ENCODE data around the gene RNF111.

RNF111 gene

DNA sequence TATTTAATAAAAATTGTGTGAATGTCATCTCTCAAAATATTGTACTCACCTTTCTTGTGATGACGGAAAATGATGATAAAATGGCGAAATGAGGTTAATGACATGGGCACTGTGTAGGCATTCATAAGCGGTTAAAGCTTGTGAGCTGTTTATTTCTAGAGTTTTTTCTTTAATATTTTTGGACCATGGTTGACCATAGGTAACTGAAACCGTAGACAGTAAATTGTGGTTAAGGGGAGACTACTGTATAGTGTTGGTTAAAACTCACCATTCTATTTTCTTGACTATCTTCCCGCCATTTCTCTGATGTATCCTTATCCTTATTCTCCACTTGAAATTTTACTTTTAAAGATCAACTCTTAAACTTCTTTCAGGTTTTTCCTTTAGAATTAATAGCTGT lies 14.5 kb downstream of the RNF111 start:
- DNase-seq: no peak

DNA sequence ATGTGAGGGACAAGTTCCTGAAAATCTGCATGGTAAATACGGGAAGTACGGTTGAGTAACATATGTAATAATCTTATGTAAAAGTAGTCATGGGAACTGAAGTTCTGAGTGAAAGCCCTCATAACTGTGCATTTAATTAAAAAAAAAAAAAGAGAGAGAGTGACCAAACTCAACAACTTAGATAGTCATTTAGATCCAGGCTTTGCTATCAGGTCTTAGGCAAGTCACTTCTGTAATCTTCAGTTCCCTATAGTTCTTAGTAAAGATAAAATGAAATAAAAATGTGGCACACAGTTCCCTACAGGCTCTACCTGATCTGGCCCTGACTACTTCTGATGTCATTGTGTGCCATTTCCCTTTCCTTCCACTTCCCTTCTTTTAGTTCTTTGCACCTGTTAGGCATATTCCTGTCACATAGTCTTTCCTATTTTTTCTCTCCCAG lies 15.0 kb downstream of the RNF111 start:
- DNase-seq: no peak

DNA sequence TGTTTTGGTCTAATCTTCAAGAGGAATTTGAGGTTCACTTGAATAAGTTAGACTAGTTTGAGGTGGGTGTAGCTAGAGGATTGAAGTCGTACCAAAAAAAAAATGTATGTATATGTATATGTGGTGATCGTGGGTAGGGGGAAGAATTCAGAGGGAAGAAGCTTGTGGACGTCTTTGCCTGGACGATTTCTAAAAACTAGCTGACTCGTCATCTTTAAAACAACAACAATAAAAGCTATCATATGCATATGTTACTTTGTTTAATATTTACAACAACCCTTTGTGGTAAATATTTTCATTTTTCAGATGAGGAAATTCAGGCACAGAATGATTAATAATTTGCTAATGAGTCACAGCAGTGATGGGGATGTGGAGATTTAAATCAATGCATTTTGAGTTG lies 18.1 kb downstream of the RNF111 start:
- DNase-seq: no peak

DNA sequence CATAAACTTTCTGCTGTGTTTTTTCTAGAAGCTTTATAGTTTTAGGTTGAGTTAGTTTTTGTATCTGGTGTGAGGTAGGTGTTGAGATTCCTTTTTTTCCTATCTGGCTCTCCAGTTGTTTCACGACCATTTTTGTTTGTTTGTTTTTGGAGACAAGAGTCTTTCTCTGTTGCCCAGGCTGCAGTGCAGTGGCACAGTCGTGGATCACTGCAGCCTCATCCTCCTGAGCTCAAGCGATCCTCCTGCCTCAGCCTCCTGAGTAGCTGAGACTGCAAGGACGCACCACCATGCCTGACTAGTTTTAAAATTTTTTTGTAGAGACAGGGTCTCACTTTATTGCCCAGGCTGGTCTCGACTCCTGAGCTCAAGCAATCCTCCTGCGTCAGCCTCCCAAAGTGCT lies 20.6 kb downstream of the RNF111 start:
- DNase-seq: no peak

DNA sequence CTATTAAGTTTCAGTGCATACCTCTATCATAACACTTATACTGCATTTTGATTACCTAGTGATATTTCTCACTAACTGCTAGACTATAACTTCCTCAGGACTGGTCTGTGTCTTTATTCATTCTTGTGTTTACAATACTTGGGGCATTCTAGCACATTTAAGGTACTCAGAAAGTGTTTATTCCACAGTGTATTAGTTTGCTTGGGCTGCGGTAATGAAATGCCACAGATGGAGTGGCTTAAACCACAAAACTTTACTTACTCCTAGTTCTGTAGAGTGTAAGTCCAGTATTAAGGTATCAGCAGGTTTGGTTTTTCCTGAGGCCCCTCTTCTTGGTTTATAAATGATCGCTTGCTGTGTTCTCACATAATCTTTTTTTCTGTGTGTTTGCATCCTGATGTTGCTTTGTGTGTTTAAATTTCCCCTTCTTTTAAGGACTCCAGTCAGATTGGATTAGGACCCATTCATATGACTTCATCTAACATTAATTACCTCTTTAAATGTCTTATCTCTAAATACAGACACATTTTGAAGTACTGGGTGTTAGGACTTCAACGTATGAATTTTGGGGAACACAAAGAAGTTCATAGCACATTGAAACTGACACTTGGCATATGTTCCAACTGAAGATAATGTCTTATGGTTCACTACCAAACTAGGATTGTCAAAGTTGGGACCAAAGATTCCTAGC lies 23.9 kb downstream of the RNF111 start:
- DNase-seq: no peak

DNA sequence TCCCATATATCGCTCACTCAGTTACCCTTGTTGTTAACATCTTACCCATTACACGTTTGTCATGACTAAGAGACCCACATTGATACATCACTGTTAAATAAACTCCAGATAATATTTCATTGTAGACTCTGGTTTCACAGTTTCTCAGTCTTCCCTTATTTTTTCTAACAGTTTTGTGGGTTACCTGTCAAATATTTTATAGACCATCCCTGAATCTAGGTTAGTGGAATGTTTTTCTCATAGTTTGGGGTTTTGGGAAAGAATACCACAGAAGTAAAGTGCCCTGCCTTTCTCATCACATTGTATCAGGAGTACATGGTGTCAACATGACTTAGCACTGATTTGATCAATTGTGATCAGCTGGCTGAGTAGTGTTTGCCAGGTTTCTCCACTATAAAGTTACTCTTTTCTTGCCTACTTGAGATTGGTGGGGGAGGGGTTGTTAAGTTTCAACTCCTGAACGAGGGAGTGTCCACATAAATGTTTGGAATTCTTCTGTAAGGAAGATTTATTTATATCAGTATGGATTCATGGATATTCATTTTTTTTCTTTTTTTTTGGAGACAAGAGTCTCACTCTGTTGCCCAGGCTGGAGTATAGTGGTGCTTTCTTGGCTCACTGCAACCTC lies 25.9 kb downstream of the RNF111 start:
- DNase-seq: no peak

DNA sequence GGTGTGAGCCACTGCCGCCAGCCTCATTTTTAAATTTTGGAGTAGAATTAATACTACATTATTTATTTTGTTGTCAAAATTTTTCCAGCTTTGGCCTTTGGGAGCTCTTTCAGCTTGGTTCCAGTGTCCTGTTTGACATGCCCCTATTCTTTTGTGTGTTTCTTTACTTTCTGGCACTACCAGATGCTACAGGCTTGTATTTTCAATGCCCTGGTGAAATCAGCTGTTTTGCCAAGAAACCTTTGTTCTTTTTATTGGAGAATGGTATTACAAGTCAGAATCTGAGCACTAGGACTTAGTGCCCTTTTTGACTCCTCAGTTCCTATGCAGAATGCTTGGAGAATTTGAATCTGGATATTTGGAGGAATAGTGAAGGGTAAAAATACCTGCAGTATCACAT lies 26.6 kb downstream of the RNF111 start:
- DNase-seq: no peak

DNA sequence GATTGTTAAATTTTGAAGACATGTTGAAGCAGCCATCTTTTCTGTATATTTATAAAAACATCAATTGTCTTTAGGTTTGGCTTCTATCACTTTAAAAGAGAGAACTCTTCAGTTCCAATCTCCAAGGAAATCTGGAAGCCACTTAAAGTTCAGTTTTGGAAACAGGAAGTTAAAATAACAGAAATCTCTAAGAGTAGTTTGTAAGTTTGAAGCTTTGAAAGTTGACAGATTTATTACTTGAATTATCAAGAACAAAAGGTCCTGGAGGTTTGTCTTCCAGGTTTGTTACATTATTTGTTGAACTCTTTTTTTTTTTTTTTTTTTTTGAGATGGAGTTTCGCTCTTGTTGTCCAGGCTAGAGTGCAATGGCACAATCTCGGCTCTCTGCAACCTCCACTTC lies 30.0 kb downstream of the RNF111 start:
- no peak for DNase-seq

DNA sequence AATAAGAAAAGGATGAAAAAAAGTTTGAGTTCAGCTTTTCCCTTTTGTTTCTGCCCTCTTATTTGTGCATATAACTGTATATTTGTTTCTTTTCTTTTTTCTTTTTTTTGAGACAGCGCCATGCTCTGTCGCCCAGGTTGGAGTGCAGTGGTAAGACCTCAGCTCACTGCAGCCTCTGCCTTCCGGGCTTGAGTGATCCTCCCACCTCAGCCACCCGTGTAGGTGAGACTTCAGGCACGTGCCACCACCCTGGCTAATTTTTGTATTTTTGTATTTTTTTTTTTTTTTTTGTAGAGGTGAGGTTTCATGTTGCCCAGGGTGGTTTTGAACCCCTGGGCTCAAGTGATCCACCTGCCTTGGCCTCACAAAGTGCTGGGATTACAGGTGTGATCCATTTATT lies 31.4 kb downstream of the RNF111 start:
- no peak for DNase-seq

DNA sequence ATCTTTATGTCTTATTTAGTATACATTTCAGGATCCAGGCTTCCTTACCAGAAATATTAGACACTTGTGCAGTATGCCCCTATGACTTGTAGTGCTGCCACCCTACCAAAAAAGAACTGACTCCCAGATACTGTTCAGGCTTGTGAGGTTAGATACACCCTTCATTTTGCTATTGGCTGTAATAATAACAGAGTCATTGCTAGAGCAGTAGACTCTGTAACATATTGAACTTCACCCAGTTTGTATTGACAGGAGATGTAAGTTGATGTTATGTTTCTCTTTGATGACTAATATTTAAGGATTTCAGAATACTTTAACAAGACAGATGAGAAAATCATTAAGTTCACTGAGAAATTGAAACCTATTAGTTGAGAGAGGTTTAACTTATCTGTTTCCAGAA lies 32.9 kb downstream of the RNF111 start:
- no peak for DNase-seq

DNA sequence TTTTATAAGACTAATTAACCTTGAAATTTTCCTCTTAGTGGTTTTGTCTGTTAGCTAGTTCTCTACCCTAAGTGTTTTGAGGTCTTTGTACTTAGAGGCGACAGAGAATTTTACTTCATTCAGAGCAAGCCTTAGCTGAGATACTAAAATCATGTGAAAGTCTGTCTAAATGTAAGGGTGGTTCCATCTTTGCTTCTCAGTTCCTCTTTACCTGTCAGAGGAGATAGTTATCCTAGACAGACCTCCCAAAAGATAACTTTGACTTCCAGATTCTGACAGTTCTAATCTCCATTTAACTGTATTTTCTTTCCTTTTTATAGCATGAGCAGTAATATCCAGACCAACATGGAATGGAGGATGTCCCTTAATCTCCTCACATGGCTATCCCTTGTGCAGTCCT lies 34.7 kb downstream of the RNF111 start:
- DNase-seq: no peak

DNA sequence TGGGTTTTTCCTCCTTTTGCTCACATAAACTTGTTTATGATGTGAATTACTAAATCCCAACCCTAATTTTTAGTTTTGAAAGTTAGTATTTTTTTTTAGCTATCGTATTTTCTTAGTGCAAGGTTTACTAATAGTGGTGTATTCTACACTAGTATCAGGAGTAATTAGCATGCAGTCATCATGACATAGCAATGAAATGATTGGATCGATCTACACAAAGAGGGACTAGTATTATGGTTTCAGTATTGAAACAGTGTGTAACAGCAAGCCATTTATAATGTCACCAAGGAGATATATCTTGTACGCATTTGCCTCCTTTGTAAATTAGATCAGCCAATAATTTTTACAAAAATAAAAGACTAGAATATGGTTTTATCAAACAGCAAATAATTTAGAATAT lies 38.7 kb downstream of the RNF111 start:
- no peak for DNase-seq

DNA sequence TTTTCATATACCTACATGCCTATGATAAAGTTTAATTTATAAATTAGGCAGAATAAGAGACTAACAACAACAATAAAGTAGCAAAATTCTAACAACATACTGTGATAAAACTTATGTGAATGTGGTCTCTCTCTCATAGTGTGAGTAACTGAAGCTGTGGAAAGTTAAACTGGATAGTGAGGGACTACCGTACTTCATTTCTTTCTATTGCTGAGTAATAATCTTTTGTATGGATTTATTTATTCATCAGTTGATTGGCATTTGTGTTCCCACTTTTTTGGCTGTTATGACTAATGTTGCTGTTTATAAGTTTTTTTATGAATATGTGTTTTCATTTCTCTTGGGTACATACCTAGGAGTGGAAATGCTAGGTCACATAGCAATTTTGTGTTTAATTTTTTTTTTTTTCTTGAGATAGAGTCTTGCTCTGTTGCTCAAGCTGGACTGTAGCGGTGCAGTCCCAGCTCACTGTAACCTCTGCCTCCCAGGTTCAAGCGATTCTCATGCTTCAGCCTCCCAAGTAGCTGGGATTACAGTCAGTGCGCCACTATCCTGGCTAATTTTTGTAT lies 41.0 kb downstream of the RNF111 start:
- no peak for DNase-seq

DNA sequence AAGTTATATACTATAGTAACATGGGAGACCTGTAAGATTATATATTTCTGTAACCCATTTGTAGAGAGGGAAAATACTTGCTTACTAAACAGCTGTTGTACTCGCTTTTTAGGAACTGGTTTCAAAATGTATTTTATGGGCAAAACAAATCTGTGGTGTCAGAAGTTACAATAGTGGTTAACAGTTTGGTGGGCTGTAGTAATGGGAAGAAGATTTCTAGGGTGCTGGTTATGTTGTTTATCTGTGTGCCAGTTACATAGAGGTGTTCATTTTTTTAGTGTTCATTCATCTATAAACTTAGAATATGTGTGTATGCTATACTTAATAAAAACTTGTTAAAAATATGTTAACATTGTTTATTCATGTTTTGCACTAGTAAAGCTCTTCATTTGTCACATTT lies 42.1 kb downstream of the RNF111 start:
- DNase-seq: no peak

DNA sequence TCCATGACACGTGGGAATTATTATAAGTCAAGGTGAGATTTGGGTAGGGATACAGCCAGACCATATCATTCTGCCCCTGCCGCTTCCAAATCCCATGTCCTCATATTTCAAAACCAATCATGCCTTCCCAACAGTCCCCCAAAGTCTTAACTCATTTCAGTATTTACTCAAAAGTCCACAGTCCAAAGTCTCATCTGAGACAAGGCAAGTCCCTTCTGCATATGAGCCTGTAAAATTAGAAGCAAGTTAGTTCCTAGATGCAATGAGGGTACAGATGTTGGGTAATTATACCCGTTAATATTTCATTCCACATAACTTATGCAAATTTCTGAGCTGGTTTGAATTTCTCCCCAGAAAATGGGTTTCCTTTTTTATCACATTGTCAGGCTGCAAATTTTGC lies 47.7 kb downstream of the RNF111 start:
- DNase-seq: no peak

DNA sequence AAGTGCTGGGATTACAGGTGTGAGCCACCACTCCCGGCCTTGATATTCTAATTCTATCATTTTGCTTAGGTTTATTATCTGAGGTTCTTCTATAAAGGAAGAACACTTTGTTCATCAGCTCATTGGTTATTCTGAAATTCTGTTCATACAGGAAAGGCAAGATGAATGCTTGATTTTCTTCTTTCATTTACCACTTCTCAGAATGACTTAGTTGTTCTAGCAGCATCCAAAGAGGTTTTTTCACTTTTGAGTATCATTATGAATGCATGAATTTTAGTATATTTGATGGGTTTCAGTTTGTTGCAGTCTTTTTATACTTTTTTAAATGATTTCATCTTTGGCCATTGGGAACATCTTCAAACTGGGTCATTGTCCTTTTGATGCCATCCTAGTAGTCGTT lies 51.8 kb downstream of the RNF111 start:
- no peak for DNase-seq

DNA sequence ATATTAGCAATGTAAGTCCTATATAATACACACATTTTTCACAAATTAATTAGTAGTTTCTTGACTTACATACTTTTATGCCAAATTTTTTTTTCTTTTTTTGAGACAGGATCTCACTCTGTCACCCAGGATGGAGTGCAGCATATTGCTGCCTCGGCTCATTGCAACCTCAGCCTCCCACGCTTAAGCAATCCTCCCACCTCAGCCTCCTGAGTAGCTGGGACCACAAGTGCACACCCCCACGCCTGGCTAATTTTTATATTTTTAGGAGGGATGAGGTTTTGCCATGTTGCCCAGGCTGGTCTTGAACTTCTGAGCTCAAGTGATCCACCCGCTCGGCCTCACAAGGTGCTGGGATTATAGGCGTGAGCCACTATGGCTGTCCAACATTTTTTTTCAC lies 54.6 kb downstream of the RNF111 start:
- DNase-seq: no peak

DNA sequence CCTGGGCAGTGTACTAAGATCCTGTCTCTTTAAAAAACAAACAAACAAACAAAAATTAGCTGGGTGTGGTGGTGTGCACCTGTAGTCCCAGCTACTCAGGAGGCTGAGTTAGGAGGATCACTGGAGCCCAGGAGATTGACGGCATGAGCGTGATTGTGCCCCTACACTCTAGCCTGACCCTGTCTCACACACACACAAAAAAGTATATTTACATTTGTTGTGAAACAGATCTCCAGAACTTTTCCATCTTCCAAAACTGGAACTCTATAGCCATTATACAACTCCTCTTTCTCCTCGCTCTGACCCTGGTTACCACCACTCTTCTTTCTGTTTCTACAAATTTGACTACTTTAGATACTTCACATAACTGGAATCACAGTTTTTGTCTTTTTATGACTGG lies 61.4 kb downstream of the RNF111 start:
- DNase-seq: no peak

DNA sequence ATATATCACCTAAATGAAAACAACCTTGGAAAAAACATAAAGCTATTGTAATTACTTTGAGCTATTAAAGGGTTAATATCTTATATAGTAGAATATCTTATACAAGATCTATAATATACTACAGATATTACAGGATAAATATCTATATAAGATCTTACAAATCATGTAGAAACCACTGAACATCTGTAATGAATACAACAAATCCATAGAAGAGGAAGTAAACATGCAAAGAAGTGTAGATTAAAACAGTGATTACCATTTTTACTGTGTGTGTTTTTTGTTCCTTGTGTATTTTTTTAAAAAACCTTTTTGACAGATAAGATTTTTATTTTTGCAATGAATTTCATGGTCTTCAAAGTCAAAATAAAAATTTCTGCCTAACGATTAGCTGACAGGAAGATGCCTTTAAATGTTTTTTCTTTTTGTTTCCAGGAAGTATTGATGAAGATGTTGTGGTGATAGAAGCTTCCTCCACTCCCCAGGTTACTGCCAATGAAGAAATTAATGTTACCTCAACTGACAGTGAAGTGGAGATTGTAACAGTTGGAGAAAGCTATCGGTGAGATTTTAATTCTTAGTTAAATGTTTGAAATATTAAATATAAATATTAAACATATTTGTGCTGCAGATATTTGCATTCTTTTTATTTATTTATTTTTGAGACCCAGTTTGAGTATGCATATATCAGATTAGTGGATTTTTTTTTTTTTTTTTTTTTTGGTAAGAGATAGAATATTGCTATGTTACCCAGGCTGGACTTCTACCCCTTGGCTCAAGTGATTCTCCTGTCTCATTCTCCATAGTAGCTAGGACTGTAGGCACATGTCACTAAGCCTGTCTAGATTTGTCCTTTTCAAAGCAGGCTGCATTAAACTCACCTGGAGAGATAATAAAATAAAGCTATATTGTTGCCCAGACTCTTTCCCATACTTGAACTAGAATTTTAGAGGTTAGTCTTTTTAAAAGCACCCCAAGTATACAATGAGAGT lies 64.7 kb downstream of the RNF111 start:
- no peak for DNase-seq

DNA sequence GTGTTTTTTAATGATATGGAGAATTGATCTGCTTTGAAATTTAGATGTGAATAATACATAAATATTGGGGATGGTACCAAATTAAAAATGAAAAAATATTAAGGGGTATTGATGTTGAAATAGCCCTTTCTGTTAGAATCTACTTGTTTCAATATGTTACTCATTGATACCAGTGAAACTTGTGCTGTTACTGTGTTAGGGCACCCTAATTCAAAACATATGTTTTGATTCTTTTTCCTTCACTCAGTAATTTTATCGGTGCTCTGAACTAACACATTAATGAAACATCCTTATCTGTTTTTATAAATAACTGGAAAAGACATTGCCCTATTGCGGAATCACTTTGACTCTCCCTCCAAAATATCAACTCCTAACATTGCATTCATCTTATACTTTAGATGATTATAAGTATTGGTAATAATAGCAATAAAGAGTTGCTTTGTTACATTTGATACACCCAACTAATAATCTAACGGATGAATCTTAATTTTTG lies 65.5 kb downstream of the RNF111 start:
- DNase-seq: no peak

DNA sequence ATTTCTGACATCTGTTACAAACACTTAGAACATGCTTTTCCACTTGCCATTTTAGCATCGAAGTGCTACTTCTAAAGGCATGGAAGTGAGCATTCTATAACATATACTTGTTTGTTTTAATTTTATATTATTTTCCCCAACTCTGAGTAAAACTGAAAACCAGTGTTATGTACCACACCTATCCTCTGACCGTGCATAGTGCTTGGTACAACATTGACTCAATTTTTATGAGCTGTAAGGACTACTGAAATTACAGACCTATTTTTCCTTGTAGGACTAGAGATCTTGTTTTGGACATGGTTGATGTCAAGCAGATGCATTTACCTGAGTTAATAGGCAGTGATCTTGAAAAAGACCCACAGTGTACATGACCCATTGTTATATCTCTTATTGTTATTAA lies 66.0 kb downstream of the RNF111 start:
- no peak for DNase-seq

DNA sequence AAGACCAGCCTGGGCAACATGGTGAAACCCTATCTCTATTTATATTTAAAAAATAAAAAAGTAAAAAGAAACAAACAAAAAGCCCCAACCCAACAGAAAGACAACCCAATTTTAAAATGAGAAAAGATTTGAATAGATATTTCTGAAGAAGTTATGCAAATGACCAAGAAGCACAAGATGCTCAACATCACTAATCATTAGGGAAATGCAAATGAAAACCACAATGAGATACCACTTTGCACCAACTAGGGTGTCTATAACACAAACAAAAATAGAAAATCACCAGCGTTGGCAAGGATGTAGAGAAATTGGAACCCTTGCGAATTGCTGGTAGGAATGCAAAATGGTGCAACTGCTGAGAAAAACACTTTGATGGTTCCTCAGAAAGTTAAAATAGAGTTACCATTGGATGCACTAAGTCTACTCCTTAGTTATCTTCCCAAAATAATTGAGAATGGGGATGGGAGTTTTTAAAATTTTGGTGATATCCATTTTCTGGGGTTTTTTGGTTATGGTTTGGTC lies 71.7 kb downstream of the RNF111 start:
- DNase-seq: no peak

DNA sequence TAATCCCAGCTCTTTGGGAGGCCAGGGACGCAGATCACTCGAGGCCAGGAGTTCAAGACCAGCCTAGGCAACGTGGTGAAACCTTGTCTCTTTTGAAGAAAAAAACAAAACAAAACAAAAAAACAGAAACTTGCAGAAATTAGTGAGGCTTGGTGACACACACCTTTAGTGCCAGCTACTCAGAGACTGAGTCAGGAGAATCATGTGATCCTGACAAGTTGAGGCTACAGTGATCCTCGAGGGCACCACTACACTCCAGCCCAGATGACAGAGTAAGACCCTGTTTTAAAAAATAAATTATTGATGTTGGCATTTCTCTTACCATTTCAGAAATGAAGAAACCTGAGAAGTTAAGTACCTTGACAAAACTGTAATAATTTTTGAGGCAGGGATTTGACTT lies 72.9 kb downstream of the RNF111 start:
- DNase-seq: no peak
